ENCODE results near the gene WRAP53. TPM values are rescaled to one million over a fixed set of nuclear protein-coding genes. Genes with fewer than 3 reads are reported as not detected.

Gene WRAP53
- total RNA-seq, 1 donor from 2014 or later, result 4.7 TPM

- intact Hi-C loops (cut with micrococcal nuclease), result no loop called here
- no peak for TF ChIP-seq CTCF (IDR thresholded peaks at IDR 0.05; ENCODE audit: borderline replicate concordance)
- H3K27ac ChIP-seq (replicated peaks), result no peak overlapping the region
- no peak overlapping the region for H3K4me3 ChIP-seq
- peaks cover 10% of the 10 kb centered on the region for H3K4me1 ChIP-seq
- peaks cover 91% of the 10 kb centered on the region for H3K27me3 ChIP-seq (ENCODE audit: low read depth)
- no peaks in the 10 kb centered on the region for H3K36me3 ChIP-seq
- no peaks in the 10 kb centered on the region for H3K9me3 ChIP-seq (replicated peaks)
- no peak for DNase-seq
Observed at GRCh38 chr17:7712111-7712771, 24.0 kb downstream of the WRAP53 start.

GRCh38 chr17:7713782-7714181 is 25.5 kb downstream of the WRAP53 start:
- Histone ChIP-seq H3K27me3 (ENCODE audit: low read depth) (peaks cover 76% of the 10 kb centered on the region), H3K36me3 (no peaks in the 10 kb centered on the region), H3K4me3 (no peak overlapping the region), H3K27ac (replicated peaks) (no peak overlapping the region), H3K4me1 (peaks cover 19% of the 10 kb centered on the region), H3K9me3 (replicated peaks) (no peaks in the 10 kb centered on the region)
- intact Hi-C loops (cut with micrococcal nuclease), result no loop called here
- DNase-seq, result no peak
- TF ChIP-seq CTCF (IDR thresholded peaks at IDR 0.05; ENCODE audit: borderline replicate concordance), result no peak

- peaks cover 74% of the 10 kb centered on the region for H3K27me3 ChIP-seq (ENCODE audit: low read depth)
- intact Hi-C loops (cut with micrococcal nuclease), result no loop called here
- no peak for DNase-seq
Observed at GRCh38 chr17:7714721-7715594, 26.7 kb downstream of the WRAP53 start.

GRCh38 chr17:7715936-7716886 is 27.9 kb downstream of the WRAP53 start:
- intact Hi-C loops (cut with micrococcal nuclease), result no loop called here

More at GRCh38 chr17:7714721-7715594, 26.7 kb downstream of the WRAP53 start:
- no peak overlapping the region for H3K27ac ChIP-seq (replicated peaks)
- H3K4me3 ChIP-seq, result no peak overlapping the region
- H3K4me1 ChIP-seq, result peaks cover 19% of the 10 kb centered on the region
- H3K9me3 ChIP-seq (replicated peaks), result no peaks in the 10 kb centered on the region
- no peak for TF ChIP-seq CTCF (IDR thresholded peaks at IDR 0.05; ENCODE audit: borderline replicate concordance)
- H3K36me3 ChIP-seq, result no peaks in the 10 kb centered on the region

More at GRCh38 chr17:7715936-7716886, 27.9 kb downstream of the WRAP53 start:
- no peak for DNase-seq
- H3K4me1 ChIP-seq, result peaks cover 19% of the 10 kb centered on the region
- peaks cover 70% of the 10 kb centered on the region for H3K27me3 ChIP-seq (ENCODE audit: low read depth)
- H3K9me3 ChIP-seq (replicated peaks), result no peaks in the 10 kb centered on the region
- peak overlapping the region; percentile 78 for H3K4me3 ChIP-seq
- H3K27ac ChIP-seq (replicated peaks), result no peak overlapping the region
- H3K36me3 ChIP-seq, result no peaks in the 10 kb centered on the region
- no peak for TF ChIP-seq CTCF (IDR thresholded peaks at IDR 0.05; ENCODE audit: borderline replicate concordance)

Data from left ventricle myocardium inferior (tissue), 1 donor.